ENCODE measurements around the gene PRR35. TPM values are rescaled to one million over a fixed set of nuclear protein-coding genes. Genes with fewer than 3 reads are reported as not detected.

PRR35 gene
- total RNA-seq, 2 experiments from 2014 or later = not detected

DNA sequence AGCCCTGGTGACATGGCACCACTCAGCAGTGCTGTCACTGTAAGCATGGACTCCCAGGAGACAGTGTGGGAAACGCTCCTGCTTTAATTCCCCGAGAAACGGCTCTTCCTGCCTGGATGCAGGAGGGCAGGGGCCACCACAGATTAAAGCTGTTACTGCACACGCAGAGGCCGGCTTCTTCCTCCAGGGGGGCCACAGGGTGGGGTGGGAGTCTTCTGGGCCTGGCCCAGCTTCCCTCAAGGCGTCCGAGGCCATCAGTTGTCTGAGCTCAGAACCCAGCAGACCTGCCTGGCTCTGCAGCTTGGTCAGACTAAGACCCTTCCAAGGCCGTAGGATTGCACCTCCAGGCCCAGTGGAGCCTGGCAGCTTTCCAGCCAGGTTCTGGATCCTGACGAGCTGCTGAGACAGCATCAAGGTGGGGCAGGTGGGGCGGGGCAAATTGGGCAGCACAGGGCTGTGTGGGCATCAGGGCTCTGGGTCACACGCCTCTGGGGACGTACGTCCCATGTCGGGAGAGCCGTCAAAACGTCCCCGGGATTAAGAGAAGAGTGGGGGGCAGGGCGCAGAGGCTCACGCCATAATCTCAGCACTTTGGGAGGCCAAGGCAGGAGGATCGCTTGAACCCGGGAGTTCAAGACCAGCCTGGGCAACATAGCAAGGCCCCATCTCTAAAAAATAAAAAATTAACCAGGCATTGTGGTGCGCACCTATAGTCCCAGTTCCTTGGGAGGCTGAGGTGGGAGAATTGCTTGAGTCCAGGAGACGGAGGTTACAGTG is 37.7 kb upstream of the PRR35 start:
- Mint-ChIP-seq H3K4me3 (no peak overlapping the region), H3K36me3 (ENCODE audit: low read depth) (peaks cover 4% of the 10 kb centered on the region), H3K9me3 (no peaks in the 10 kb centered on the region), H3K4me1 (ENCODE audit: low read depth) (peaks cover 22% of the 10 kb centered on the region), H3K27me3 (ENCODE audit: low read depth) (no peaks in the 10 kb centered on the region), H3K27ac (peak overlapping the region; percentile 63)
- DNase-seq = no peak
- CTCF ChIA-PET = no interaction called here
- intact Hi-C loops (cut with micrococcal nuclease) = no loop called here

- peak overlapping the region; percentile 96 for H3K27ac Mint-ChIP-seq
- intact Hi-C loops (cut with micrococcal nuclease) = no loop called here
- no peak for DNase-seq
- H3K9me3 Mint-ChIP-seq = no peaks in the 10 kb centered on the region
- no peak overlapping the region for H3K4me3 Mint-ChIP-seq
- no peaks in the 10 kb centered on the region for H3K27me3 Mint-ChIP-seq (ENCODE audit: low read depth)
- H3K36me3 Mint-ChIP-seq (ENCODE audit: low read depth) = peaks cover 4% of the 10 kb centered on the region
- CTCF ChIA-PET = no interaction called here
- peaks cover 22% of the 10 kb centered on the region for H3K4me1 Mint-ChIP-seq (ENCODE audit: low read depth)
Observed at GRCh38 chr16:523097-523741, 37.0 kb upstream of the PRR35 start.

DNA sequence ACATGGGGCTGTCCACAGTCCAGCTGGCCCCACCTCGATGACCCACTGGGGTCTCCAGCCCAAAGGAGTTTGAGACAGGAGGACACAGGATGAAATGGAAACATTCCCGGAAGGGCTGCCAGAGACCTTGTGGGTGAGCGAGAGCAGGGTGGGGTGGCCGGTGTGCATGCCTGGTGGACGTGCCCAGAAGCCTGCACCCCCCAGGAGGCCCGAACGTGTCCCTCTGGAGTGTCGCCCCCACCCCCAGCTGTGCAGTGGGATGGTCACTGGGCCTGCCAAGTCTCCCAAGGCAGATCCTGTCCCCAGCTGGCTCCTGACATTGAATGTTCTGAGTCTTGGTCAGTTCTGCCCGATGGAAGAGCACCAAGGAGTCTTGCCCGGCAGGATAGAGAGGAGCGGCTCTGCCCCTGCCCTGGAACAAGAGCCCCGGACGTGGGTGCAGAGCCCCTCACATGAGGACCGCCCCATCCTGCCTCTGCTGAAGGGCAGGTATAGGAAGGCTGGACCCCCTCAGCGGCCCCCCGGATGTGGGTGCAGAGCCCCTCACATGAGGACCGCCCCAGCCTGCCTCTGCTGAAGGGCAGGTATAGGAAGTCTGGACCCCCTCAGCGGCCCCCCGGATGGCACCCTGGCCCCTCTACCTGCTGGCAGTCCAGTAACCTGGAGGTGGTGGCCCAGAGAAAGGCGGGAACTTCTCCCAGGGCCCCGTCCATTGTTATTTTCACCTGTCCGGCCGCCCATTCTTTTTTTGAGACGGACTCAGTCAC is 35.7 kb upstream of the PRR35 start:
- Mint-ChIP-seq H3K27ac (peak overlapping the region; percentile 96), H3K9me3 (no peaks in the 10 kb centered on the region), H3K4me3 (no peak overlapping the region), H3K4me1 (ENCODE audit: low read depth) (peaks cover 31% of the 10 kb centered on the region), H3K27me3 (ENCODE audit: low read depth) (no peaks in the 10 kb centered on the region), H3K36me3 (ENCODE audit: low read depth) (peaks cover 4% of the 10 kb centered on the region)
- CTCF ChIA-PET = no interaction called here
- intact Hi-C loops (cut with micrococcal nuclease) = loop anchor here (1.0 to 5.0 kb wide), 7 partner anchors 65 to 478 kb away; partner anchors contain the start of genes DECR2, FAM234A, JMJD8 and METTL26
- no peak for DNase-seq

DNA sequence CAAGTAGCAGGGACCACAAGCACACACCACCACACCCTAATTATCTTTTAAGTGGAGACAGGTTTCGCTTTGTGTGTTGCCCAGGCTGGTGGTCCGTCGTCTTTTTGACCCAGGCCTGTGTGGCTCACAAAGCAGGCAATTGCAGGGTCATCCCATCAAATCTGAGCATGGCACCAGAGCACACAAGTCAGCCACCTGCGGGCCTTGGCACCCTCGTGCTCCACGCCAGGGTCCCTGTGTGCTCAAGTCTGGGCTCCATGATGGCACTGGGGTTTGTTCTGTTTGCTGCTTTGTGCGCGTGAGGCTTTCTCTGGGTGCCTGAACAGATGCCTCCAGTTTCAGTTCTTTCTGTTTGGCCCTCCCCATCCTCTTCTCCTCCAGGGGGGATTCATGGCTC is 35.1 kb upstream of the PRR35 start:
- Mint-ChIP-seq H3K4me1 (ENCODE audit: low read depth) (peaks cover 37% of the 10 kb centered on the region), H3K27ac (peak overlapping the region; percentile 96), H3K4me3 (peak overlapping the region; percentile 85), H3K36me3 (ENCODE audit: low read depth) (peaks cover 4% of the 10 kb centered on the region), H3K9me3 (no peaks in the 10 kb centered on the region), H3K27me3 (ENCODE audit: low read depth) (no peaks in the 10 kb centered on the region)
- CTCF ChIA-PET = no interaction called here
- peak; percentile 59 for DNase-seq
- intact Hi-C loops (cut with micrococcal nuclease) = loop anchor here (1.0 to 5.0 kb wide), 7 partner anchors 64 to 477 kb away; partner anchors contain the start of genes DECR2, FAM234A, JMJD8 and METTL26

GRCh38 chr16:525520-526180 is 34.5 kb upstream of the PRR35 start:
- CTCF ChIA-PET = interaction anchor here (0.9 kb wide), 1 partner anchor 75 kb away, joined by 3 read pairs; no protein-coding TSS in a partner anchor
- H3K4me1 Mint-ChIP-seq (ENCODE audit: low read depth) = peaks cover 40% of the 10 kb centered on the region

GRCh38 chr16:526181-527014 is 33.8 kb upstream of the PRR35 start:
- peaks cover 40% of the 10 kb centered on the region for H3K4me1 Mint-ChIP-seq (ENCODE audit: low read depth)
- intact Hi-C loops (cut with micrococcal nuclease) = loop anchor here (1.0 to 5.0 kb wide), 6 partner anchors 43 to 782 kb away; partner anchors contain the start of genes AXIN1, JMJD8, PIGQ and RAB11FIP3
- peak overlapping the region; percentile 85 for H3K4me3 Mint-ChIP-seq
- H3K27me3 Mint-ChIP-seq (ENCODE audit: low read depth) = no peaks in the 10 kb centered on the region
- H3K27ac Mint-ChIP-seq = peak overlapping the region; percentile 96
- CTCF ChIA-PET = interaction anchor here (0.9 kb wide), 1 partner anchor 75 kb away, joined by 3 read pairs; no protein-coding TSS in a partner anchor
- peak; percentile 47 for DNase-seq
- no peaks in the 10 kb centered on the region for H3K9me3 Mint-ChIP-seq
- peaks cover 4% of the 10 kb centered on the region for H3K36me3 Mint-ChIP-seq (ENCODE audit: low read depth)

More at GRCh38 chr16:525520-526180, 34.5 kb upstream of the PRR35 start:
- H3K27ac Mint-ChIP-seq = peak overlapping the region; percentile 96
- intact Hi-C loops (cut with micrococcal nuclease) = loop anchor here (1.0 to 5.0 kb wide), 8 partner anchors 64 to 783 kb away; partner anchors contain the start of genes DECR2, FAM234A, JMJD8 and METTL26
- H3K9me3 Mint-ChIP-seq = no peaks in the 10 kb centered on the region
- H3K4me3 Mint-ChIP-seq = peak overlapping the region; percentile 85
- no peaks in the 10 kb centered on the region for H3K27me3 Mint-ChIP-seq (ENCODE audit: low read depth)
- H3K36me3 Mint-ChIP-seq (ENCODE audit: low read depth) = peaks cover 4% of the 10 kb centered on the region
- peak; percentile 93 for DNase-seq

DNA sequence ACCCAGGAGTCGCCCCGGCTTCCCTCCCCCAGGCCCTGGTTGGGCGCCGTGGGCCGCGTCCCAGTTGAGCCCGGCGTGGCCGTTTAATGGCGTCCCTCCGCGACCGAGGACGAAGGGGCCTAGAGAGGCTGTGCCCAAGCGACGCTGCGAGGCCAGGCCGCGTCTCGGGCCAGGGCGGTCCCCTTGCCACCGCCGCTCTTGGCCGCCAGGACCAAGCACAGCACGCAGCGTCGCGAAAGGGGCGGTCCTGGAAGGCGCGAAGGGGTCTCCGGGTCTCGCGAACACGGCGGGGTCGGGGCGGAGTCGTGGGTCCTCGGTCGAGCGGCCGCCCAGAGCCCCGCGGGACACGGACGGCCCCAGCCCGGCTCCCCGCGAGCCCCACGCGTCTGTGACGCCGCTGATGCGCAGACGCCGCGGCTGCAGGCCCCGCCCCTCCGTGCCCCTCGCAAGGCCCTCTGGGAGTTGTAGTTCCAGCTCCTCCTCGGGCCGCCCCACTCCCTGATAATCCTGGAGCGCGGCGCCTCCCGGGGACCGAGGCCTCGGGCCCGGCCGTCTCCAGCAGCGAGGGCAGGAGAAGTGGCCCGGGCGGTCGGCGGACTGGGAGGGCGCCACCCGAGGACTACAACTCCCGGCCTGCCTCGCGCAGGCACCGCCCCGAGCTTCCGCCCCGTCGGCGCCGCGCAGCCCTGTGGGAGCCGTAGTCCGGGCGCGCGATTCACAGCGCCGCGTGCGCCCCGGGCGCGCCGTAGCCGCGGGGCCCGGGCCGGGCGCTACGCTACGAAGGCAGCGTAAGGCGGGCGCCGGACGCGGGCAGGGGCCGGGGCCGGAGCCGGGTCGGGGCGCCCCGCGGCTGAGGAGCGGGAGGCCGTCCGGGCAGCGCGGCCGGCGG is 32.9 kb upstream of the PRR35 start, which contains the start of gene CAPN15:
Gene CAPN15 (plus strand): TSS at position 698 of the 889 bp plus-strand sequence. CDS start 19,127 bp downstream, outside the sequence.
- CTCF ChIA-PET = no interaction called here
- peaks cover 40% of the 10 kb centered on the region for H3K4me1 Mint-ChIP-seq (ENCODE audit: low read depth)
- H3K27ac Mint-ChIP-seq = peak within 1 kb of the TSS; percentile 96
- peak; percentile 84 for DNase-seq
- intact Hi-C loops (cut with micrococcal nuclease) = loop anchor here (1.0 to 5.0 kb wide), 6 partner anchors 42 to 782 kb away; partner anchors contain the start of genes AXIN1, JMJD8, PIGQ and RAB11FIP3
- H3K36me3 Mint-ChIP-seq (ENCODE audit: low read depth) = peaks cover 4% of the 10 kb centered on the region
- H3K9me3 Mint-ChIP-seq = no peaks in the 10 kb centered on the region
- no peaks in the 10 kb centered on the region for H3K27me3 Mint-ChIP-seq (ENCODE audit: low read depth)
- H3K4me3 Mint-ChIP-seq = peak within 1 kb of the TSS; percentile 87

DNA sequence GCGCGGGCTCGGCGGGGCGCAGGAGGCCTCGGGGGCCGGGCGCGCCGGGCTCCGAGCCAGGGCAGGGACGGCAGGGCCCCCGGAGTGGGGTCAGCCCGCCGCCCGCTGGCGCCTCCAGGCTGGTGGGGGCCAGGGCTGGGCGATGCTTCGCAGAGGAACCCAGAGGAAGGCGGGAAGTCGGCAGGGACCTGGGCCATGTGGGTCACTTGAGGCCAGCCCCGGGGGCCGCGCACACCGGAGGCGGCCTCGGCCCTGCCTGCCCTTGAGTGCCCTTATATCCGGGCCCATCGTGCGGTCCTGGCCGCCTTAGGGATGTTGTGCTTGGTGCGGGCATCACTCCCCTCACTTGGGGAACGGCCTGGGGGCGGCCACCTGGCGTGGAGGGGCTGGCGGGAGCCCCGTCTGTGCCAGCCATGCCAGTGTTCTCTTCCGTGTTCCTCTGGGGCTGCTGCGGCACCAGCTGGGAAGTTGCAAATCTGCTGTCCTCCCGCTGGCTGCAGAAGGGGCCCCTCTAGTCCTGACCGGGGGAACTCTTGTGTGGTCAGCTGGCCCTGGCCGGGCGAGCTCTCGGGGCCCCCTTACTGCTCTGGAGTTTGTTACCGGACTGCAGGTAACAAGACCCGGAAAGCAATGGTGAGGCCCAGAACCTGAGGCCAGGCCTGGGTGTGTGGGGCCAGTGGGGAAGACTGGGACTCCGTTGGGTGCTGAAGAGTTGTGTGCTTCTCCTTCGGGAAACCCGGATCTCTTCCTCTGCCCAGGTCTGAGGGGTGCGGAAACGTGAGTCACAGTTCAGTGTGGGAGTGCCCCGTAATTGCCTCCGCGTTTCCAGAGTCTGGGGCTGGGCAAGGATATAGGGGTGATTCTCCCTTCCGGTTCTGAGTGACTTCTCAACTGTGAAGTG is 31.8 kb upstream of the PRR35 start:
- intact Hi-C loops (cut with micrococcal nuclease) = loop anchor here (5.0 kb wide), 2 partner anchors 154 to 474 kb away; partner anchors contain the start of genes JMJD8 and STUB1
- peak; percentile 62 for DNase-seq
- H3K27me3 Mint-ChIP-seq (ENCODE audit: low read depth) = no peaks in the 10 kb centered on the region
- H3K9me3 Mint-ChIP-seq = no peaks in the 10 kb centered on the region
- CTCF ChIA-PET = no interaction called here
- peaks cover 40% of the 10 kb centered on the region for H3K4me1 Mint-ChIP-seq (ENCODE audit: low read depth)
- H3K36me3 Mint-ChIP-seq (ENCODE audit: low read depth) = peaks cover 4% of the 10 kb centered on the region
- peak overlapping the region; percentile 87 for H3K4me3 Mint-ChIP-seq
- H3K27ac Mint-ChIP-seq = peak overlapping the region; percentile 87

DNA sequence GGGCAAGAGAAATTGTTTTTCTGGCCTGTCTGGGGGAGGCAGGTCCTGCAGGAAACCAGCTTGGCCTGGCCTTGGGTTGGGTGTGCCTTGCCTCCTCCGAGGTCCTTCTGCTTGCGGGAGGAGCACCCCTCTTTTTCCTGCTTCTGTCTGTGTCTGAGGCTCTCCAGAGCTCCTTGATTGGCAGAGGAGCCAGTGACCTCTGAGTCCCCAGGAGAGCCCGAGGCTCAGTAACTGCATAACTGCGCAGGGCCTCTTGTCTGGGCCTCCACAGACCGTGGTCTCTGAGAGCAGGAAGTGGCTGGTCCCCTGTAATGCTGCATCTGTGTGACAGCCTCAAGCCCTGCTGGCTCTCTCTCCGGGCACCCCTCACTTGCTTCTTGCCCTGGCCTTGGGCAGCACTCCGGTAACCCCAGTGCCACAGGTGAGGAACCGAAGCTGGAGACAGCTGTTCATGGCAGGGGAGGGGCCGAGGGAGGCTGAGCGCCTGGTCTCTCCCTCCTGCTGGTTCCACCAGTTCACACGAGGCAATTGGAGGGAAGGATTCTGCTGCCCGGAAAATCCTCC is 31.1 kb upstream of the PRR35 start:
- H3K27ac Mint-ChIP-seq = peak overlapping the region; percentile 87
- H3K27me3 Mint-ChIP-seq (ENCODE audit: low read depth) = no peaks in the 10 kb centered on the region
- H3K36me3 Mint-ChIP-seq (ENCODE audit: low read depth) = peaks cover 4% of the 10 kb centered on the region
- DNase-seq = peak; percentile 21
- peaks cover 35% of the 10 kb centered on the region for H3K4me1 Mint-ChIP-seq (ENCODE audit: low read depth)
- no peaks in the 10 kb centered on the region for H3K9me3 Mint-ChIP-seq
- intact Hi-C loops (cut with micrococcal nuclease) = loop anchor here (5.0 kb wide), 2 partner anchors 153 to 473 kb away; partner anchors contain the start of genes JMJD8 and STUB1
- CTCF ChIA-PET = no interaction called here
- H3K4me3 Mint-ChIP-seq = peak overlapping the region; percentile 87

Data from activated naive CD4-positive, alpha-beta T cell treated with anti-CD3 and anti-CD28 coated beads for 36 hours (primary cell).